HepG2 (cell line): ENCODE results near the gene PRKCI. TPM values are rescaled to one million over a fixed set of nuclear protein-coding genes. Genes with fewer than 3 reads are reported as not detected.

Source experiments
- CBFB ChIP-seq: sonication (generic); formaldehyde crosslinking; IDR thresholded peaks from 2 replicates; pipeline ENCODE4 v1.4.0; 2020; ENCODE audit warnings: missing genetic modification reagents
- CEBPB ChIP-seq: IDR thresholded peaks from 2 replicates; pipeline ENCODE4 v1.6.1; 2011; ENCODE audit warnings: low read depth, low read length, improper control_type of control experiment, borderline replicate concordance
- CENPT ChIP-seq: sonication (generic); formaldehyde crosslinking; IDR thresholded peaks from 2 replicates; pipeline ENCODE4 v1.8.0; 2022; ENCODE audit warnings: low read depth, mild to moderate bottlenecking, moderate library complexity, missing genetic modification reagents
- CHD2 ChIP-seq: IDR thresholded peaks from 2 replicates; pipeline ENCODE4 v1.6.1; 2011; ENCODE audit warnings: low read depth, low read length, improper control_type of control experiment
- CSRNP1 ChIP-seq: sonication (generic); formaldehyde crosslinking; IDR thresholded peaks from 2 replicates; pipeline ENCODE4 v1.8.1; 2023; ENCODE audit warnings: mild to moderate bottlenecking, missing genetic modification reagents
- HNF4G ChIP-seq, 2 experiments: sonication (generic) in 1 of 2; formaldehyde crosslinking in 1 of 2; IDR thresholded peaks; 2 replicates each; pipeline versions ENCODE4 v1.4.0 to v1.6.1; 2011 to 2020; ENCODE audit warnings: borderline replicate concordance in 2 of 2, low read depth in 2 of 2, mild to moderate bottlenecking in 2 of 2, low read length in 1 of 2, missing genetic modification reagents in 1 of 2, moderate library complexity in 1 of 2
- PATZ1 ChIP-seq: sonication (generic); formaldehyde crosslinking; IDR thresholded peaks from 2 replicates; pipeline ENCODE4 v1.4.0; 2020; ENCODE audit warnings: missing genetic modification reagents
- RBM39 ChIP-seq: fragments of 200-400 bp; formaldehyde crosslinking; IDR thresholded peaks from one replicate; pipeline ENCODE4 v1.6.1; 2018; ENCODE audit warnings: antibody characterized with exemption, mild to moderate bottlenecking, low read depth, low read length; ENCODE audit not compliant: poor library complexity, severe bottlenecking
- RXRB ChIP-seq: IDR thresholded peaks from 2 replicates; pipeline ENCODE4 v1.6.1; 2016; ENCODE audit warnings: borderline replicate concordance, missing genetic modification reagents, missing compliant biosample characterization
- SIN3A ChIP-seq: IDR thresholded peaks from 2 replicates; pipeline ENCODE4 v1.6.1; 2011; ENCODE audit warnings: low read depth, mild to moderate bottlenecking, control low read depth, low read length, borderline replicate concordance
- TCF12 ChIP-seq, 2 experiments: fragments of 450-650 bp in 1 of 2; sonication (generic) in 1 of 2; formaldehyde crosslinking in 1 of 2; IDR thresholded peaks; 2 replicates each; pipeline versions ENCODE4 v1.6.1 to v1.8.0; 2017 to 2022; ENCODE audit warnings: antibody characterized with exemption in 1 of 2, mild to moderate bottlenecking in 1 of 2, missing genetic modification reagents in 1 of 2, moderate library complexity in 1 of 2
- TP53 ChIP-seq: sonication (generic); formaldehyde crosslinking; conservative IDR thresholded peaks from 2 replicates; pipeline ENCODE4 v1.4.0; 2020; ENCODE audit warnings: missing genetic modification reagents
- ZNF18 ChIP-seq: sonication (generic); formaldehyde crosslinking; IDR thresholded peaks from 2 replicates; pipeline ENCODE4 v1.8.0; 2022; ENCODE audit warnings: mild to moderate bottlenecking, missing genetic modification reagents; ENCODE audit not compliant: insufficient replicate concordance
- ZNF589 ChIP-seq: sonication (generic); formaldehyde crosslinking; conservative IDR thresholded peaks from 2 replicates; pipeline ENCODE4 v1.8.0; 2022; ENCODE audit warnings: mild to moderate bottlenecking, moderate library complexity, missing genetic modification reagents
- ZNF607 ChIP-seq: sonication (generic); formaldehyde crosslinking; IDR thresholded peaks from 2 replicates; pipeline ENCODE4 v1.5.1; 2020; ENCODE audit warnings: missing genetic modification reagents, mild to moderate bottlenecking, borderline replicate concordance
- ZNF652 ChIP-seq: IDR thresholded peaks from 2 replicates; pipeline ENCODE4 v1.6.1; 2016; ENCODE audit warnings: low read depth, borderline replicate concordance
- ZNF674 ChIP-seq: sonication (generic); formaldehyde crosslinking; IDR thresholded peaks from 2 replicates; pipeline ENCODE4 v1.5.0; 2020; ENCODE audit warnings: low read depth, mild to moderate bottlenecking, missing genetic modification reagents
- polyA plus RNA-seq, 8 experiments: library from polyadenylated mRNA; depleted of rRNA in 3 of 8; stranded (reverse) in 7 of 8; unstranded in 1 of 8; fragments of >200 nt; fragmentation: Illumina TruSeq in 4 of 8; extraction: Trizol in 4 of 8; gene quantifications; 2 replicates each; pipeline versions ENCODE4 v1.2.1 to v1.2.3, GENCODE V29; 2011 to 2016; ENCODE audit warnings: low read depth in 4 of 8, missing spikeins in 1 of 8, mixed read lengths in 1 of 8; ENCODE audit not compliant: insufficient read depth in 1 of 8
- total RNA-seq, 5 experiments: library from RNA; depleted of rRNA; stranded (reverse); fragments of >200 nt; fragmentation: Illumina TruSeq; extraction: Trizol; gene quantifications; 2 replicates each; pipeline ENCODE4 v1.2.3, GENCODE V29; 2016; ENCODE audit warnings: low read depth in 1 of 5
- TF ChIP-seq, protein P1 (sequence below): sonication (generic); formaldehyde crosslinking; IDR thresholded peaks from 2 replicates; pipeline ENCODE4 v1.5.0; 2020; ENCODE audit warnings: missing genetic modification reagents, mild to moderate bottlenecking, borderline replicate concordance
- TF ChIP-seq, protein P2 (sequence below): fragments of 450-650 bp; IDR thresholded peaks from 2 replicates; pipeline ENCODE4 v1.6.1; 2017

The PRKCI gene
- total and polyA plus RNA-seq, 2 of the 13 experiments (the other 11 are each of a cell fraction or from before 2014, with no cell fraction given): 17.2 to 30.4 TPM

DNA sequence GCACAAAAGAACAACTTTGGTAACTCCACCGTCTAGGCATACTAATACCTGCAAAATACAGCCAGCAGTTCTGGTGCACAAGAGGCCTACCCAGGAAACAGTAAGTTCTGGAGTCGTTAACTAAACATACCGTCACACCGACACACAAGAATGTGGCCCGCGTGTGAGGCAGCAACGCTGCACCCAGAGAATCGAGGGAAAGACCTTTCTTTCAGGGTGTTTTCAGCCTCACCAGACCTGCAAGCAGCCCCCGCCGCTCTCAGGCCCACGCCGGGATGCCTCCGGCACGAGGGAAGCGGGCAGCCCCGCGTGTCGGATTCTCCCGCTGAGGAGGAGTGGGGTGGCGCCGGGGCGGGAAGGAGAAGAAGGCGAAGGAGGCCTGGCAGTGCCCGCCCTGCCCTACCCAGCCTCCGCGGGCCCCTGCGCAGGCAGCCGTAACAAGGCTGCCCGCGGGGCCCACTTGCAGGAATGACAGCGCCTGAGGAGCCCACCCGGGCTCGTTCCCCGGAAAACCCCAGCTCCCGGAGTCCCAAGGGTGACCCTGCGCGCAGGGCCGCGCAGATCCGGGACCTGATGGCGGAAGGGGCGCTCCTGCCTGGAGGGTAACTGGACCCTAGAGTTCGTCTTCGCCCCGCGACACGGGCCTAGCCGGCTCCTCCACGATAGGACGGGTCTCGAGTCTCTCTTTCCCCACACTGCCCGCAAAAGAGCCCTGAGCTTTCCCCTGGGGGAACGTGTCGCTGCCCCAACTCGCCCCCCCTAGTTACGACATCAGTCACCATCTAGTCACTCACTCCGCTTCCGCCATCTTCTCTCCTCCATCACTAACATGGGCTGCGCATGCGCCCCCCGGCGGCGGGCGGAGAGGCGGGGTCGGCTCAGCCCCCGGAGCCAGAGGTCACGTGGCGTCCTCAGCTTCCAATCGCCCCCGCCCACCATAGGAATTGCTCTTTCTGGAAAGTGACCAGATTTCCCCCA is 41.0 kb upstream of the PRKCI start, which contains the start of gene PHC3 (continued):
- peak; percentile 70 for TF ChIP-seq ZNF18 (CRISPR knock-in tag)
- TF ChIP-seq RXRB (CRISPR knock-in tag): peak; percentile 25; the same call in 1 of the 2 replicates
- TF ChIP-seq, protein P1, sequence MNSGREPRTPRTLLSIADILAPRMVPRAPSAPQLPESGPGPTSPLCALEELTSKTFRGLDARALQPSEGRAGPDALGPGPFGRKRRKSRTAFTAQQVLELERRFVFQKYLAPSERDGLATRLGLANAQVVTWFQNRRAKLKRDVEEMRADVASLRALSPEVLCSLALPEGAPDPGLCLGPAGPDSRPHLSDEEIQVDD (CRISPR knock-in tag): 0 out of 2 replicates have a peak, but pooled peaks have one; percentile 8
- no peak for TF ChIP-seq ZNF652
- no peak for TF ChIP-seq CENPT (CRISPR knock-in tag)
- no peak for TF ChIP-seq TP53 (CRISPR knock-in tag)
- no peak for TF ChIP-seq CHD2
- peak; percentile 78; the same call in 1 of the 2 replicates for TF ChIP-seq CEBPB
- TF ChIP-seq ZNF589 (CRISPR knock-in tag): peak; percentile 13; the same call in 1 of the 2 replicates
- TF ChIP-seq, protein P2, sequence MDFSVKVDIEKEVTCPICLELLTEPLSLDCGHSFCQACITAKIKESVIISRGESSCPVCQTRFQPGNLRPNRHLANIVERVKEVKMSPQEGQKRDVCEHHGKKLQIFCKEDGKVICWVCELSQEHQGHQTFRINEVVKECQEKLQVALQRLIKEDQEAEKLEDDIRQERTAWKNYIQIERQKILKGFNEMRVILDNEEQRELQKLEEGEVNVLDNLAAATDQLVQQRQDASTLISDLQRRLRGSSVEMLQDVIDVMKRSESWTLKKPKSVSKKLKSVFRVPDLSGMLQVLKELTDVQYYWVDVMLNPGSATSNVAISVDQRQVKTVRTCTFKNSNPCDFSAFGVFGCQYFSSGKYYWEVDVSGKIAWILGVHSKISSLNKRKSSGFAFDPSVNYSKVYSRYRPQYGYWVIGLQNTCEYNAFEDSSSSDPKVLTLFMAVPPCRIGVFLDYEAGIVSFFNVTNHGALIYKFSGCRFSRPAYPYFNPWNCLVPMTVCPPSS: no peak
- no peak for TF ChIP-seq ZNF607 (CRISPR knock-in tag)
- TF ChIP-seq HNF4G (IDR thresholded peaks at IDR 0.05; ENCODE audit: borderline replicate concordance, low read depth, low read length): no peak
- 0 out of 2 replicates have a peak, but pooled peaks have one; percentile 10 for TF ChIP-seq HNF4G (CRISPR knock-in tag; IDR thresholded peaks at IDR 0.05; ENCODE audit: borderline replicate concordance, low read depth)
- peak; percentile 91 for TF ChIP-seq RBM39
- no peak for TF ChIP-seq TCF12 (IDR thresholded peaks at IDR 0.05)
- TF ChIP-seq TCF12 (CRISPR knock-in tag; IDR thresholded peaks at IDR 0.05): 0 out of 2 replicates have a peak, but pooled peaks have one; percentile 27
- peak; percentile 28; the same call in 1 of the 2 replicates for TF ChIP-seq CBFB (CRISPR knock-in tag)
- TF ChIP-seq SIN3A: peak; percentile 60; the same call in 1 of the 2 replicates
- TF ChIP-seq CSRNP1 (CRISPR knock-in tag): no peak; the same call in 1 of the 2 replicates
- TF ChIP-seq ZNF674: no peak
- peak; percentile 90 for TF ChIP-seq PATZ1 (CRISPR knock-in tag)
